AG20443 (cell line): ENCODE results near the gene ZNF791.
A peak's percentile ranks its signal among the peaks of the same experiment; 100 is the strongest.
"Not testable (repeated sequence)": the region's sequence is repeated elsewhere in the genome, so short reads cannot be mapped to it uniquely, and the experiment has no call there.

Experiments
- DNase-seq: peaks from one replicate; pipeline ENCODE4 v3.0.0; 2012; ENCODE audit warnings: low spot score, mixed read lengths

The ZNF791 gene

GRCh38 chr19:12629215-12629614, 18.5 kb downstream of the ZNF791 start:
- no peak for DNase-seq

- no peak for DNase-seq
These were observed 25.9 kb downstream of the ZNF791 start for GRCh38 chr19:12636631-12637030.

GRCh38 chr19:12638611-12639182, 28.0 kb downstream of the ZNF791 start:
- no peak for DNase-seq

GRCh38 chr19:12639901-12640613, 29.3 kb downstream of the ZNF791 start:
- DNase-seq, result peak; percentile 95

GRCh38 chr19:12641456-12641855, 30.7 kb downstream of the ZNF791 start:
- DNase-seq, result peak; percentile 7

GRCh38 chr19:12642506-12642905, 31.8 kb downstream of the ZNF791 start:
- no peak for DNase-seq

DNA sequence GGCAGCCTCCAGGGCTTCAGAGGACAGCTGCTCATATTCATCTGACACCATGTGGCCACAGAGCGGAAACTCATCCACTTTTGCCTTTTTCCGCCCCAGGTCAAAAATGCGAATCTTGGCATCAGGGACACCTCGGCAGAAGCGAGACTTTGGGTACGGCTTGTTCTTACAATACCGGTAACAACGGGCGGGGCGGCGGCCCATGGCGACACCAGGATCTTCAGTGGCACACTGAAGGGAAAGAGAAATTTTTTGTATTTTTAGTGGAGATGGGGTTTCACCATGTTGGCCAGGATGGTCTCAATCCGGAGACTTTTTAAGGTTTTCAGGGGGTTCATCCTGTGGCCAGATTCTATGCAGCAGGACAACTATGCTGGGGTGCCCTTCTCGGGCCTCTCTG, 33.0 kb downstream of the ZNF791 start:
- not testable (repeated sequence) for DNase-seq

DNA sequence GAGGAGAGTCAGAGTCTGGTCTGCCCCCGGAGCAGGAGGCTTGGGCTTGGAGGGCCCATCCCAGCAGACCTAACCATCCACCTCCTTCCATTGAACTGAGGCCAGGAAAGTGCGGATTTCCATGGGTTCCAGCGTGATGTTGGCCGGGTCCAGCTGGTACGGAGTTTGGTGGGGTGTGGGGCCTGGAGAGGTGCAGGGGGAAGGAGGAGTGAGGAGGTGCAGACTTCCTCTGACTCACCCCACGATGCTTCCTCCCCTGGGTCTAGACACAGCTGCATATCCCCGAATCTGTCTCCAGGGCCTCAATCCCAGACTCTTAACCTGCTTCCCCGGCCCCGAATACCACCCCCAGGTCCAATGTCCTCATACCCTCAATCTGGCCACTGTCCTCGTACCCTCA, 35.8 kb downstream of the ZNF791 start:
- DNase-seq, result peak; percentile 13

DNA sequence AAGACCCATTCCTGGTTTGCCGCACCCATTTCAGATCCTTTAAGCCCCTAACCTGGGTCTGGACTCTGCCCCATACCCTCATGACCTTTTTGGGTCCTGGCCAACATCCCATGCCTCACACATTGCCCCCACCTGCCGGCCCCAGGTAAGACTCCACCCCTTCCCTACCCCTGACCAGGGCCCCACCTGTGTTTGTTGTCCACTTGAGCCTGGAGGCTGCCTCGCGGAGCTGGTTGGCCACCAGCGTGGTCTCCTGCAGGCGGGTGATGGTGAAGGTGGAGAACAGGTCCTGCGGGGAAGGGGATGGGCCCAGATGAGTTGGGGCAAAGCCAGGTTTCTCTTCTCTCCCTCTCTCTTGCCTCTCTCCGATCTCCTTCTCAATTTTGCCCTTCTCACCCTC, 36.3 kb downstream of the ZNF791 start:
- peak; percentile 7 for DNase-seq

GRCh38 chr19:12647490-12648071, 36.9 kb downstream of the ZNF791 start:
- peak; percentile 84 for DNase-seq

GRCh38 chr19:12648088-12648487, 37.4 kb downstream of the ZNF791 start:
- peak; percentile 25 for DNase-seq

GRCh38 chr19:12649941-12650340, 39.2 kb downstream of the ZNF791 start:
- DNase-seq, result peak; percentile 4

- DNase-seq, result no peak
These were observed 41.5 kb downstream of the ZNF791 start for GRCh38 chr19:12652219-12652618.

DNA sequence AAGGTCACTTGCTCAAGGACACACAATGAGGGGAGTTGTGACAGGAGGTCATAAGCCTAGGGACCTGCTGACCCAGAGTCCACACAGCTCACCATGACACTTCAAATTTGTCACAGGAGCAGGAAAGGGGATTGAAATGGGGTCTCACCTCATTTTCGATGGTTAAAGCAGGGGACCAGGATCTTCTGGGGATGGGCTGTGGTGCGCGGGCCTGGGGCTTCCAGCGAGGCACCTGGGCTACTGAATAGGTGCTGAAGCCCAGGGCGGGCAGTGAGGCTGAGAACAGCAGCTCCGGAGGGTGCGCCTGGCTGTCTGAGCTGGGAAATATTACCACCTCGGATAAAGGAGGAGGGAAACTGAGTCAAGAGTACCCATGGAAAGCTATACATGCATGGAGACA, 44.8 kb downstream of the ZNF791 start:
- DNase-seq, result no peak

DNA sequence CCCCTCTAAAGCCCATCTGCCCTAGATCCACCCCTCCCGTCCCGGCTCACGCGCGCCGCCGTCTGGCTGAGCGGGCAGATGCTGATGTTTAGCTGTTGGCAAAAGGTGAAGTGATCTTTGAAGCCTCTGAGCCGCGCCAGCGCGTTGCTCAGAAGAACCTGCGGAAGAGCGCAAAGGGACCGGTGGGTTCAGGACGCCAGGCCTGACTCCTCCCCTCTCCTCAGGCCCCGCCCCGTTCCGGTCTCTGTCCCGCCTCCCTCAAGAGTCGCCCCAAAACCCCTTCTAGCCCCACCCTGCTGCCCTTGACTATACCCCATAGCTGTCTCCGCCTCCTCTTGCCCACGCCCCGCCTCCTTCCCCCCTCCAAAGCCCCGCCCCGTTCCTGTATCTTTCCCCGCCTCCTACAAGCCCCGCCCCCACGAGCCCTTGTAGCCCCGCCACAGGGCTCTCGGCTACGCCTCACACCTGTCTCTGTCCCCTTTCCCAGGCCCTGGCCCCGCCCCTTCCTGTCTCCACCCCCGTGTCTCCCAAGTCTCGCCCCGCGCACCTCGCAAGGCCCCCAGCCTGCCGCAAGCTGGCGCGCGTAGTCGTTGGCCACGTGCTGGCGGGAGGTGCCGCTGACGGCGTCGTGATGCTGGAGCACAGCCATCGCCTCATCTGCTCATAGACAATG, 46.3 kb downstream of the ZNF791 start:
- peak; percentile 35 for DNase-seq

DNA sequence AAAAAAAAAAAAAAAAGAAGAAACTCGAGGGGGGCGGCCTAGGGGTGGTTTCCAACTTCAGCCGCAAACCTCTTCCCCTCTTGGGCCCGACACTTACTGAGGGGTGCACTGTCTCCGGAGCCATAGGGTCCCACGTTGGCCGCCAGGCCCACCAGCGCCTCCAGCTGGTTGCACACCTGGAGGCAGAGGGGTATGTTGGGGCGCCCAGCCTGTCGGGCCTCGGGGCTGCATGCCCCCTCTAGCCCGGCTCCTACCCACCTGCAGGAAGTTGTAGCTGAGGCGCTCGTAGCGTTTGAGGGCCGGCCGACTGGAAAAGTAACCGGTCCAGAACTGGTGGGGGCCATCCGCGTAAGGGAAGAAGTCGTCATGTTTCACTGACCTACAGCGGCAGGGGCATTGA, 47.2 kb downstream of the ZNF791 start:
- no peak for DNase-seq

DNA sequence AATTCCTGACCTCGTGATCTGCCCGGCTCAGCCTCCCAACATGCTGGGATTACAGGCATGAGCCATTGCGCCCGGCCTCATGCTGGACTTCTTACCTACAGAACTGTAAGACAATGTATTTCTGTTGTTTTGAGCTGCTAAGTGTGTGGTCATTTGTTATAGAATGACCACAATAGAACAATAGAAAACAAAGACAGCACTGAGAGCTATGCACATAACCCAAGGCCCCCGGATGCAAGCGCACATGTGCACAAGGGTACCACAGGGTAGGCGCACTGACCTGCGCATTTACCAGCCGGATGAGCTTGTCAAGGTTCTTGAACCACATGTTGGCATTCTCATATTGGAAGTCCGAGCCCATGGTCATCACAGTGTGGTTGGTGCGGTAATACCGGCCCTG, 50.3 kb downstream of the ZNF791 start:
- no peak for DNase-seq

DNA sequence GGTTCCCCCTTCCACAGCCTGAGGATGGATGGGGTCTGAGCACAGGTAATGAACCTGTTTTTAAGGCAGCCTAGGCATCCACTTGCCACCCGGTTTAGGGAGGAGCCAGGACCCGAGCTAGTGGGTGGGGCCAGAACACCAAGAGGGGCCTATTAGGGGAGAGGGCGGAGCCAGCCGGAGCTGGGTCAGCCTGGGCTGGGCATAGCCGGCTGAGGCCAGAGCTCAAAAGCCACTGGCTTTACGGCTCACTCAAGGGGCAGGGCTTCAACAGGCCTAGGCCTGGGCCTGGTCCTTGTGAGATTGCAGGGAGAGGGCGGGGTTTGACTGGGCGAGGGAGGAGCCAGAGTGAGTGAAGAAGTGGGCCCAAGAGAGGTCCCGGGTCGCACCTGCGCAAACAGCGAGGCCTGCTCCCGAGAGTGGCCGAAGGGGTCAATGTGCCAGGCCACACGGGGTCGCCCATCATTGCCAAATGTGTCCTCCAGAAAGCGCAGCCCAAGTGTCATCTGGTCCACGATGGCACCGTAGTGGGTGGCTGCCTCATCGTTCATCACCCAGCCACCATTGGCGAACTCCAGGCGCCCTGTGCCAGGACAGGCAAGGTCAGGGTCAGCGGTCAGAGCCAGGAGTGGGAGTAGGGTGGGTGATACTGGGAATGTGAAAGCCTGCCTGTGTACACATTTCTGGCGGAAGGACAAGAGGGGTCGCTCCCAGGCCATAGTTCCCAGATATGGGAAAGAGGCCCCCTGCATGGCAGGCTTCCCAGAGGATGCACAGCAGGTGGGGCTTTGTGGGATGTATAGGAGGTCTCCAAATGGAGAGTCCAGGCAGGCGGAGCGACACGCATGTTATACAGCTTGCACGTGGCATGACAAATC, 53.9 kb downstream of the ZNF791 start:
- peak; percentile 46 for DNase-seq

- DNase-seq, result no peak
These were observed 54.5 kb downstream of the ZNF791 start for GRCh38 chr19:12665281-12665573.

DNA sequence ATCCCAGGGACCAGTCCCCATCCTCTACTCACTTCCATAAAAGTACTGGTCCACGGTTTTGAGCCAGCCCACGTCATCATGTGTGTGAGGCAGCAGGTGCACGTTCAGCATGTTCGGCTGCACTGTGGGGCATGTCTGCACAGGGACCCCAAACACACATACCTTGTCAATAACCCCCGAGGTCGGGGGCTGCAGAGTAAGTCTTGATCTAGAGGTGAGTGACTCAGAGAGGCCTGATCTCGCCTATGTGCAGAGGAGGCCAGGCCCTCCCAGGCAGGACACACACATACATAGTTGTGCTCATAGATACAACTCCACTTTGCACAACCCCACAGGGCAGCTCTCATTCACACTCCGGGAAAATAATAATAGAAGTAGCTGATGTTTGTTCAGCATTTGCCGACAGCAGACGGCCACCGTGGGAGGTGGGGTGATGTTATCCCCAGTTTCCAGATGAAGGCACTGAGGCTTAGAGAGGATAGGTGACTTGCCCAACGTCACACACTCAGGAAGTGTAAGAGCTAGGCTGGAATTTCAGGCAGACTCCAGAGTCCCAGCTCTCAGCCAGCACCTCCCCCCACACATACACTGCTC, 55.0 kb downstream of the ZNF791 start:
- no peak for DNase-seq

- DNase-seq, result peak; percentile 96
These were observed 55.7 kb downstream of the ZNF791 start, which contains the start of the genes MAN2B1 and WDR83 for GRCh38 chr19:12666265-12667048. MAN2B1 (minus strand) TSS chr19:12666742; CDS start chr19:12666701, 41 bp downstream. WDR83 (plus strand) TSS chr19:12666807; CDS start chr19:12669791, 2,984 bp downstream.
